PC-3 (cell line): ENCODE data around the gene ZEB1. TPM values are rescaled to one million over a fixed set of nuclear protein-coding genes. Genes with fewer than 3 reads are reported as not detected.
A peak's percentile ranks its signal among the peaks of the same experiment; 100 is the strongest.

Experiments
- ATAC-seq: fragments of 200-7000 bp; cut with Tn5 transposase; 2 replicates; pipeline ENCODE4 v1.9.1; 2020; ENCODE audit warnings: mild to moderate bottlenecking, moderate library complexity
- BruUV-seq: library from RNA; stranded (reverse); fragments of 400-500 nt; replicated peaks from 2 replicates; lab custom pipeline; 2021; lab: Mats Ljungman, UMichigan
- CTCF ChIA-PET: fragments of 300-600 bp; sonication (Branson Sonifier 250); formaldehyde crosslinking; loops from one replicate; lab custom pipeline; 2022; ENCODE audit warnings: antibody characterized with exemption; lab: Charles Lee
- POLR2A ChIA-PET: fragments of 300-600 bp; sonication (Branson Sonifier 250); formaldehyde crosslinking; loops from one replicate; lab custom pipeline; 2022; ENCODE audit warnings: antibody characterized with exemption; ENCODE audit not compliant: unreplicated experiment; lab: Charles Lee
- DNase-seq: peaks from one replicate; pipeline ENCODE4 v3.0.0-alpha.2; 2015
- H2AFZ ChIP-seq: fragments of 300-600 bp; sonication (generic); 2 replicates; pipeline ENCODE4 v1.6.0; 2016; ENCODE audit warnings: antibody characterized with exemption, low read length
- H3F3A ChIP-seq: fragments of 300-600 bp; sonication (generic); one replicate; pipeline ENCODE4 v1.6.0; 2017; ENCODE audit warnings: antibody characterized with exemption, low read length, control low read depth, mild to moderate bottlenecking; ENCODE audit not compliant: unreplicated experiment
- H3K27ac ChIP-seq: fragments of 300-600 bp; sonication (generic); 2 replicates; pipeline ENCODE4 v1.5.1; 2016; ENCODE audit warnings: mild to moderate bottlenecking, low read length
- H3K27me3 ChIP-seq: fragments of 300-600 bp; sonication (generic); 2 replicates; pipeline ENCODE4 v1.6.1; 2016; ENCODE audit warnings: low read length, mixed read lengths
- H3K36me3 ChIP-seq: fragments of 300-600 bp; sonication (generic); 2 replicates; pipeline ENCODE4 v1.6.1; 2016; ENCODE audit warnings: low read depth, mixed run types, low read length, mixed read lengths
- H3K4me1 ChIP-seq: fragments of 300-600 bp; sonication (generic); 2 replicates; pipeline ENCODE4 v1.5.1; 2016; ENCODE audit warnings: low read length; ENCODE audit not compliant: insufficient read depth
- H3K4me2 ChIP-seq: fragments of 300-600 bp; sonication (generic); 2 replicates; pipeline ENCODE4 v1.6.0; 2016; ENCODE audit warnings: low read length
- H3K4me3 ChIP-seq: fragments of 300-600 bp; sonication (generic); 2 replicates; pipeline ENCODE4 v1.5.1; 2016; ENCODE audit warnings: mild to moderate bottlenecking, low read length, mixed read lengths
- H3K79me2 ChIP-seq: fragments of 300-600 bp; sonication (generic); 2 replicates; pipeline ENCODE4 v1.6.1; 2017; ENCODE audit warnings: low read length, mixed read lengths
- H3K9ac ChIP-seq: fragments of 300-600 bp; sonication (generic); 2 replicates; pipeline ENCODE4 v1.6.0; 2016; ENCODE audit warnings: mild to moderate bottlenecking, low read length
- H3K9me2 ChIP-seq: fragments of 300-600 bp; sonication (generic); replicated peaks from 2 replicates; pipeline ENCODE4 v1.6.1; 2016; ENCODE audit warnings: mixed run types, low read length, mixed read lengths
- H3K9me3 ChIP-seq: fragments of 300-600 bp; sonication (generic); 2 replicates; pipeline ENCODE4 v1.6.1; 2016; ENCODE audit warnings: low read length, mixed read lengths
- H4K20me1 ChIP-seq: fragments of 300-600 bp; sonication (generic); 2 replicates; pipeline ENCODE4 v1.6.1; 2016; ENCODE audit warnings: low read length, mixed read lengths
- EZH2 ChIP-seq: fragments of 300-600 bp; sonication (generic); IDR thresholded peaks from one replicate; pipeline ENCODE4 v1.6.1; 2017; ENCODE audit warnings: antibody characterized with exemption, mild to moderate bottlenecking, low read length; ENCODE audit not compliant: unreplicated experiment
- EZH2phosphoT487 ChIP-seq: fragments of 300-600 bp; sonication (generic); IDR thresholded peaks from 2 replicates; pipeline ENCODE4 v1.6.1; 2018; ENCODE audit warnings: mild to moderate bottlenecking, antibody characterized with exemption, low read length, borderline replicate concordance
- intact Hi-C: fragments of 100-400 bp; cut with micrococcal nuclease; formaldehyde crosslinking; loops from 2 replicates; pipeline ENCODE4 v1.9.0; 2023
- total RNA-seq: library from RNA; depleted of rRNA; stranded (reverse); fragments of >200 nt; gene quantifications from 2 replicates; pipeline ENCODE4 v1.2.3, GENCODE V29; 2014
- TF ChIP-seq, protein P1 (sequence below): fragments of 300-600 bp; sonication (generic); conservative IDR thresholded peaks from 2 replicates; pipeline ENCODE4 v1.5.1; 2017; ENCODE audit warnings: antibody characterized with exemption, low read depth, mild to moderate bottlenecking, low read length

ZEB1 gene
- total RNA-seq, 1 experiment from 2014 or later = 3.9 TPM

DNA sequence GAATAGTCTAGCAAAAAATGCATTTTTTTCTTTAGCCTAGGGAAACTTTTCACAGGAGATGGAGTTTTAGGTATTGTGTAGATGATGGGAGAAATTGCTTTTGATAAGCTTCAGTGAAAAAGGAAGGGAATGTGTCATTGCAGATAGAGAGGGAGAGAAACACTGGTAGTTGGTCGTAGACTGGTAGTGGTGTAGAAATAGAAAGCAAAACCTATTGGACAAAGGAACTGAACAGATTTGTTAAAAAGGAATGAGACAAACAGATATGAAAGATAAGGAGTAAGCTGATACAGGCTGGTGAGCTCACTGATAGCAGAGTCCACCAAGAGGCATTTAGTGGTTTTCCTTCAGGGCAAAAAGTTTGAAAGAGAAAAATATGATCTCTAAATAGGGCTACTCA is 94.3 kb downstream of the ZEB1 start:
- ATAC-seq = no peak
- no peak overlapping the region for H3K27ac ChIP-seq
- no peaks in the 10 kb centered on the region for H3K79me2 ChIP-seq
- H3K27me3 ChIP-seq = no peaks in the 10 kb centered on the region
- no peaks in the 10 kb centered on the region for H3F3A ChIP-seq
- H3K4me3 ChIP-seq = no peak overlapping the region
- ChIA-PET POLR2A (no interaction called here), CTCF (no interaction called here)
- H3K4me1 ChIP-seq = no peaks in the 10 kb centered on the region
- H4K20me1 ChIP-seq = no peaks in the 10 kb centered on the region
- no peaks in the 10 kb centered on the region for H3K9me2 ChIP-seq
- no peak overlapping the region for H3K9ac ChIP-seq
- no peaks in the 10 kb centered on the region for H3K9me3 ChIP-seq
- no peak overlapping the region for H3K4me2 ChIP-seq
- no TSS peak for BruUV-seq
- no peak overlapping the region for H2AFZ ChIP-seq
- TF ChIP-seq, protein P1, sequence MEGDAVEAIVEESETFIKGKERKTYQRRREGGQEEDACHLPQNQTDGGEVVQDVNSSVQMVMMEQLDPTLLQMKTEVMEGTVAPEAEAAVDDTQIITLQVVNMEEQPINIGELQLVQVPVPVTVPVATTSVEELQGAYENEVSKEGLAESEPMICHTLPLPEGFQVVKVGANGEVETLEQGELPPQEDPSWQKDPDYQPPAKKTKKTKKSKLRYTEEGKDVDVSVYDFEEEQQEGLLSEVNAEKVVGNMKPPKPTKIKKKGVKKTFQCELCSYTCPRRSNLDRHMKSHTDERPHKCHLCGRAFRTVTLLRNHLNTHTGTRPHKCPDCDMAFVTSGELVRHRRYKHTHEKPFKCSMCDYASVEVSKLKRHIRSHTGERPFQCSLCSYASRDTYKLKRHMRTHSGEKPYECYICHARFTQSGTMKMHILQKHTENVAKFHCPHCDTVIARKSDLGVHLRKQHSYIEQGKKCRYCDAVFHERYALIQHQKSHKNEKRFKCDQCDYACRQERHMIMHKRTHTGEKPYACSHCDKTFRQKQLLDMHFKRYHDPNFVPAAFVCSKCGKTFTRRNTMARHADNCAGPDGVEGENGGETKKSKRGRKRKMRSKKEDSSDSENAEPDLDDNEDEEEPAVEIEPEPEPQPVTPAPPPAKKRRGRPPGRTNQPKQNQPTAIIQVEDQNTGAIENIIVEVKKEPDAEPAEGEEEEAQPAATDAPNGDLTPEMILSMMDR = no peak
- TF ChIP-seq EZH2 (no peak), EZH2phosphoT487 (no peak)
- intact Hi-C loops = no loop called here
- H3K36me3 ChIP-seq = no peaks in the 10 kb centered on the region
- DNase-seq = no peak

- H2AFZ ChIP-seq = no peak overlapping the region
- H3K27ac ChIP-seq = no peak overlapping the region
- no peaks in the 10 kb centered on the region for H4K20me1 ChIP-seq
- no peaks in the 10 kb centered on the region for H3K9me2 ChIP-seq
- ATAC-seq = no peak
- no peaks in the 10 kb centered on the region for H3K4me1 ChIP-seq
- H3K9me3 ChIP-seq = no peaks in the 10 kb centered on the region
- no peaks in the 10 kb centered on the region for H3F3A ChIP-seq
- no peaks in the 10 kb centered on the region for H3K79me2 ChIP-seq
- DNase-seq = no peak
- H3K27me3 ChIP-seq = no peaks in the 10 kb centered on the region
- no peak overlapping the region for H3K4me3 ChIP-seq
- H3K4me2 ChIP-seq = no peak overlapping the region
- TF ChIP-seq EZH2phosphoT487 (no peak), EZH2 (no peak)
- TF ChIP-seq, protein P1 = no peak
- no peaks in the 10 kb centered on the region for H3K36me3 ChIP-seq
- ChIA-PET CTCF (no interaction called here), POLR2A (no interaction called here)
- BruUV-seq = no TSS peak
- intact Hi-C loops = no loop called here
- H3K9ac ChIP-seq = no peak overlapping the region
Measured at GRCh38 chr10:31418481-31418880, 99.5 kb downstream of the ZEB1 start.

GRCh38 chr10:31419394-31420063 is 100.5 kb downstream of the ZEB1 start:
- Histone ChIP-seq H2AFZ (no peak overlapping the region), H3K27me3 (no peaks in the 10 kb centered on the region), H3K27ac (no peak overlapping the region), H3K9me3 (no peaks in the 10 kb centered on the region), H3K36me3 (no peaks in the 10 kb centered on the region), H3F3A (no peaks in the 10 kb centered on the region), H3K4me1 (no peaks in the 10 kb centered on the region), H3K9ac (no peak overlapping the region), H3K79me2 (no peaks in the 10 kb centered on the region), H4K20me1 (no peaks in the 10 kb centered on the region), H3K4me2 (no peak overlapping the region), H3K9me2 (no peaks in the 10 kb centered on the region), H3K4me3 (no peak overlapping the region)
- ATAC-seq (no peak), DNase-seq (peak; percentile 8)
- TF ChIP-seq, protein P1 = no peak
- ChIA-PET POLR2A (no interaction called here), CTCF (no interaction called here)
- no TSS peak for BruUV-seq
- intact Hi-C loops = no loop called here
